Fibroblast of lung (primary cell): ENCODE data around the gene PRRC2A. TPM values are rescaled to one million over a fixed set of nuclear protein-coding genes. Genes with fewer than 3 reads are reported as not detected.

Source experiments
- DNase-seq, 2 donors: peaks; one replicate each; pipeline versions ENCODE4 v3.0.0 to v3.0.0-alpha.2; 2010; ENCODE audit warnings: low read depth in 2 of 2
- H2AFZ ChIP-seq: 2 replicates; pipeline ENCODE4 v1.5.1; 2012; ENCODE audit warnings: low read length, control low read depth, inconsistent platforms
- H3K27ac ChIP-seq: 2 replicates; pipeline ENCODE4 v1.5.1; 2011; ENCODE audit warnings: low read length, control low read depth; ENCODE audit not compliant: insufficient read depth
- H3K27me3 ChIP-seq: 2 replicates; pipeline ENCODE4 v1.5.1; 2011; ENCODE audit warnings: mild to moderate bottlenecking, low read length; ENCODE audit not compliant: control insufficient read depth, insufficient read depth
- H3K36me3 ChIP-seq: 2 replicates; pipeline ENCODE4 v1.5.1; 2011; ENCODE audit warnings: low read length; ENCODE audit not compliant: control insufficient read depth, insufficient read depth
- H3K4me1 ChIP-seq: 2 replicates; pipeline ENCODE4 v1.5.1; 2011; ENCODE audit warnings: low read length; ENCODE audit not compliant: control insufficient read depth, insufficient read depth; ENCODE audit errors: extremely low read depth
- H3K4me2 ChIP-seq: 2 replicates; pipeline ENCODE4 v1.5.1; 2011; ENCODE audit warnings: low read length, control low read depth; ENCODE audit not compliant: insufficient read depth; ENCODE audit errors: extremely low read depth
- H3K4me3 ChIP-seq, 4 experiments: fragments of 200-600 bp in 1 of 4; sonication (generic) in 1 of 4; replicated peaks in 1 of 4; 2 replicates each; pipeline ENCODE4 v1.5.1; 2011 to 2016; ENCODE audit warnings: low read length in 4 of 4, low read depth in 3 of 4, mild to moderate bottlenecking in 3 of 4, control low read depth in 2 of 4, inconsistent platforms in 1 of 4, mixed read lengths in 1 of 4; ENCODE audit not compliant: insufficient read depth in 1 of 4; ENCODE audit errors: control extremely low read depth in 1 of 4
- H3K79me2 ChIP-seq: 2 replicates; pipeline ENCODE4 v1.5.1; 2012; ENCODE audit warnings: mild to moderate bottlenecking, low read length, inconsistent platforms; ENCODE audit not compliant: control insufficient read depth, insufficient read depth
- H3K9ac ChIP-seq: 2 replicates; pipeline ENCODE4 v1.5.1; 2011; ENCODE audit warnings: mild to moderate bottlenecking, low read length, control low read depth; ENCODE audit not compliant: insufficient read depth
- H3K9me3 ChIP-seq: 2 replicates; pipeline ENCODE4 v1.5.1; 2012; ENCODE audit warnings: low read depth, low read length; ENCODE audit not compliant: control insufficient read depth, insufficient read depth
- H4K20me1 ChIP-seq: 2 replicates; pipeline ENCODE4 v1.5.1; 2011; ENCODE audit warnings: low read length; ENCODE audit not compliant: control insufficient read depth, insufficient read depth; ENCODE audit errors: extremely low read depth
- CTCF ChIP-seq, 2 donors: IDR thresholded peaks in 1 of 2; conservative IDR thresholded peaks in 1 of 2; 1 replicate in 1 of 2; 2 replicates in 1 of 2; pipeline ENCODE4 v1.5.1; 2011 to 2012; ENCODE audit warnings: low read length in 2 of 2, control low read depth in 1 of 2, inconsistent platforms in 1 of 2, low read depth in 1 of 2, mild to moderate bottlenecking in 1 of 2
- EZH2 ChIP-seq: IDR thresholded peaks from 2 replicates; pipeline ENCODE4 v1.5.1; 2012; ENCODE audit warnings: low read length, control low read depth, mild to moderate bottlenecking; ENCODE audit errors: missing control alignments
- polyA plus RNA-seq, 2 donors: library from polyadenylated mRNA; depleted of rRNA in 1 of 2; stranded (reverse) in 1 of 2; unstranded in 1 of 2; fragments of >200 nt; gene quantifications; 2 replicates each; pipeline ENCODE4 v1.2.1, GENCODE V29; 2011 to 2012; ENCODE audit warnings: missing spikeins in 1 of 2
- total RNA-seq: library from RNA; depleted of rRNA; stranded (reverse); fragments of >200 nt; gene quantifications from 2 replicates; pipeline ENCODE4 v1.2.1, GENCODE V29; 2014

Gene PRRC2A
- total and polyA plus RNA-seq, 2 donors (not counting 1 experiment from before 2014, with no cell fraction given) = 26.9 to 46.6 TPM

DNA sequence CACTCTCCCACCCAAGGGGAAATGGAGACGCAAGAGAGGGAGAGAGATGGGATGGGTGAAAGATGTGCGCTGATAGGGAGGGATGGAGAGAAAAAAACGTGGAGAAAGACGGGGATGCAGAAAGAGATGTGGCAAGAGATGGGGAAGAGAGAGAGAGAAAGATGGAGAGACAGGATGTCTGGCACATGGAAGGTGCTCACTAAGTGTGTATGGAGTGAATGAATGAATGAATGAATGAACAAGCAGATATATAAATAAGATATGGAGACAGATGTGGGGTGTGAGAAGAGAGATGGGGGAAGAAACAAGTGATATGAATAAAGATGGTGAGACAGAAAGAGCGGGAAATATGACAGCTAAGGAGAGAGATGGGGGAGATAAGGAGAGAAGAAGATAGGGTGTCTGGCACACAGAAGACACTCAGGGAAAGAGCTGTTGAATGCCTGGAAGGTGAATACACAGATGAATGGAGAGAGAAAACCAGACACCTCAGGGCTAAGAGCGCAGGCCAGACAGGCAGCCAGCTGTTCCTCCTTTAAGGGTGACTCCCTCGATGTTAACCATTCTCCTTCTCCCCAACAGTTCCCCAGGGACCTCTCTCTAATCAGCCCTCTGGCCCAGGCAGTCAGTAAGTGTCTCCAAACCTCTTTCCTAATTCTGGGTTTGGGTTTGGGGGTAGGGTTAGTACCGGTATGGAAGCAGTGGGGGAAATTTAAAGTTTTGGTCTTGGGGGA is 44.4 kb upstream of the PRRC2A start:
- H4K20me1 ChIP-seq = no peaks in the 10 kb centered on the region
- no peak overlapping the region for H2AFZ ChIP-seq
- no peak for DNase-seq
- TF ChIP-seq CTCF (conservative IDR thresholded peaks at IDR 0.05 in 1 of 2, IDR thresholded peaks at IDR 0.05 in 1 of 2; ENCODE audit: low read depth in 1 of 2, low read length in 2 of 2) (no peak), EZH2 (no peak)
- no peak overlapping the region for H3K4me2 ChIP-seq
- no peak overlapping the region for H3K9ac ChIP-seq
- H3K27me3 ChIP-seq = peaks cover 28% of the 10 kb centered on the region
- no peaks in the 10 kb centered on the region for H3K9me3 ChIP-seq
- H3K36me3 ChIP-seq = no peaks in the 10 kb centered on the region
- H3K4me3 ChIP-seq = no peak overlapping the region
- H3K27ac ChIP-seq = no peak overlapping the region
- no peaks in the 10 kb centered on the region for H3K4me1 ChIP-seq
- H3K79me2 ChIP-seq = no peaks in the 10 kb centered on the region

GRCh38 chr6:31576897-31577578 is 43.5 kb upstream of the PRRC2A start:
- no peaks in the 10 kb centered on the region for H4K20me1 ChIP-seq
- no peaks in the 10 kb centered on the region for H3K4me1 ChIP-seq
- H3K27me3 ChIP-seq = peaks cover 28% of the 10 kb centered on the region
- H3K27ac ChIP-seq = no peak overlapping the region
- H3K9me3 ChIP-seq = no peaks in the 10 kb centered on the region
- no peaks in the 10 kb centered on the region for H3K79me2 ChIP-seq
- H3K4me2 ChIP-seq = no peak overlapping the region
- H2AFZ ChIP-seq = no peak overlapping the region
- DNase-seq = no peak
- peak; percentile 32 for TF ChIP-seq EZH2
- TF ChIP-seq CTCF (conservative IDR thresholded peaks at IDR 0.05 in 1 of 2, IDR thresholded peaks at IDR 0.05 in 1 of 2; ENCODE audit: low read depth in 1 of 2, low read length in 2 of 2) = no peak
- no peak overlapping the region for H3K9ac ChIP-seq
- no peaks in the 10 kb centered on the region for H3K36me3 ChIP-seq
- H3K4me3 ChIP-seq = no peak overlapping the region

DNA sequence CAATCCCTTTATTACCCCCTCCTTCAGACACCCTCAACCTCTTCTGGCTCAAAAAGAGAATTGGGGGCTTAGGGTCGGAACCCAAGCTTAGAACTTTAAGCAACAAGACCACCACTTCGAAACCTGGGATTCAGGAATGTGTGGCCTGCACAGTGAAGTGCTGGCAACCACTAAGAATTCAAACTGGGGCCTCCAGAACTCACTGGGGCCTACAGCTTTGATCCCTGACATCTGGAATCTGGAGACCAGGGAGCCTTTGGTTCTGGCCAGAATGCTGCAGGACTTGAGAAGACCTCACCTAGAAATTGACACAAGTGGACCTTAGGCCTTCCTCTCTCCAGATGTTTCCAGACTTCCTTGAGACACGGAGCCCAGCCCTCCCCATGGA is 42.9 kb upstream of the PRRC2A start:
- no peaks in the 10 kb centered on the region for H3K9me3 ChIP-seq
- no peak overlapping the region for H2AFZ ChIP-seq
- H3K79me2 ChIP-seq = no peaks in the 10 kb centered on the region
- TF ChIP-seq CTCF (conservative IDR thresholded peaks at IDR 0.05 in 1 of 2, IDR thresholded peaks at IDR 0.05 in 1 of 2; ENCODE audit: low read depth in 1 of 2, low read length in 2 of 2) = no peak
- no peak for TF ChIP-seq EZH2
- no peak overlapping the region for H3K27ac ChIP-seq
- no peaks in the 10 kb centered on the region for H3K4me1 ChIP-seq
- H3K27me3 ChIP-seq = peaks cover 28% of the 10 kb centered on the region
- DNase-seq = no peak
- no peak overlapping the region for H3K4me2 ChIP-seq
- no peak overlapping the region for H3K4me3 ChIP-seq
- no peaks in the 10 kb centered on the region for H3K36me3 ChIP-seq
- H4K20me1 ChIP-seq = no peaks in the 10 kb centered on the region
- H3K9ac ChIP-seq = no peak overlapping the region
